Measurements from ENCODE around the gene TAS2R42. TPM values are rescaled to one million over a fixed set of nuclear protein-coding genes. Genes with fewer than 3 reads are reported as not detected.

Gene TAS2R42
- total RNA-seq, 4 donors from 2014 or later = not detected

GRCh38 chr12:11183011-11183410 is 3.7 kb downstream of the TAS2R42 start:
- TF ChIP-seq, protein P1, sequence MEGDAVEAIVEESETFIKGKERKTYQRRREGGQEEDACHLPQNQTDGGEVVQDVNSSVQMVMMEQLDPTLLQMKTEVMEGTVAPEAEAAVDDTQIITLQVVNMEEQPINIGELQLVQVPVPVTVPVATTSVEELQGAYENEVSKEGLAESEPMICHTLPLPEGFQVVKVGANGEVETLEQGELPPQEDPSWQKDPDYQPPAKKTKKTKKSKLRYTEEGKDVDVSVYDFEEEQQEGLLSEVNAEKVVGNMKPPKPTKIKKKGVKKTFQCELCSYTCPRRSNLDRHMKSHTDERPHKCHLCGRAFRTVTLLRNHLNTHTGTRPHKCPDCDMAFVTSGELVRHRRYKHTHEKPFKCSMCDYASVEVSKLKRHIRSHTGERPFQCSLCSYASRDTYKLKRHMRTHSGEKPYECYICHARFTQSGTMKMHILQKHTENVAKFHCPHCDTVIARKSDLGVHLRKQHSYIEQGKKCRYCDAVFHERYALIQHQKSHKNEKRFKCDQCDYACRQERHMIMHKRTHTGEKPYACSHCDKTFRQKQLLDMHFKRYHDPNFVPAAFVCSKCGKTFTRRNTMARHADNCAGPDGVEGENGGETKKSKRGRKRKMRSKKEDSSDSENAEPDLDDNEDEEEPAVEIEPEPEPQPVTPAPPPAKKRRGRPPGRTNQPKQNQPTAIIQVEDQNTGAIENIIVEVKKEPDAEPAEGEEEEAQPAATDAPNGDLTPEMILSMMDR (IDR thresholded peaks at IDR 0.05; ENCODE audit: low read depth) = no peak

DNA sequence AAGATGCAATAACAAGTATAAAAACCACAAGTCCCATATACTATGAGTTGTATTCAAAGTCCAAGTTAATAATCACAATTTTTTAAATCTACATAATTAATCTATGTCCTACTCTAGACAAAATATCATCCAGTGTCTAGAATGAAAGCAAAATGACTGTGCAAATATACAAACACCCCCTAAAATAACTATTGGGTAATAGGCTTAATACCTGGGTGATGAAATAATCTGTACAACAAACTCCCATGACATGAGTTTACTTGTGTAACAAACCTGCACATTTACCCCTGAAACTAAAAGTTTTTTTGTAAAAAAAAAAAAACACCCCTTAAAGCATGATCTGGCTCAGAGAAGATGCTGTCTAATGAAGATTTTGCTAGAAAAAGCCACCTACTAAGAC is 4.2 kb downstream of the TAS2R42 start:
- TF ChIP-seq, protein P1 (IDR thresholded peaks at IDR 0.05; ENCODE audit: low read depth) = no peak

DNA sequence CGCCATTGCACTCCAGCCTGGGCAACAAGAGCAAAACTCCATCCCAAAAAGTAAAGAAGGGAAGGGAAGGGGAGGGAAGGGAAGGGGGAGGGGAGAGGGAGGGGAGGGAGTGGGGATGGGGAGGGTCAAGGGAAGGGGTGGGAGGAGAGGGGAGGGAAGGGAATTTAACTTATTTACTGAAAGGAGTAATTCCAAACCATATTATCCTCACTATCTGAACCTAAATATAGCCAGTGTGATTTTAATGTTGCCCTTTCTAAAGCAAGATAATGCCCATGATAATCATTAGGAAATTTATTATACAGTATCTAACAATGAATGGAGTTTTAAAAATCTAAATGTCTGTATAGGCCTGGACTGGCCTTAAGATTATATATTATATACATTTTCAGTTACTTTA is 8.5 kb downstream of the TAS2R42 start:
- TF ChIP-seq, protein P1 (IDR thresholded peaks at IDR 0.05; ENCODE audit: low read depth) = no peak

GRCh38 chr12:11174022-11174421 is 12.7 kb downstream of the TAS2R42 start:
- TF ChIP-seq, protein P1 (IDR thresholded peaks at IDR 0.05; ENCODE audit: low read depth) = no peak

GRCh38 chr12:11171969-11172675 is 14.6 kb downstream of the TAS2R42 start:
- TF ChIP-seq, protein P1 (IDR thresholded peaks at IDR 0.05; ENCODE audit: low read depth) = no peak

DNA sequence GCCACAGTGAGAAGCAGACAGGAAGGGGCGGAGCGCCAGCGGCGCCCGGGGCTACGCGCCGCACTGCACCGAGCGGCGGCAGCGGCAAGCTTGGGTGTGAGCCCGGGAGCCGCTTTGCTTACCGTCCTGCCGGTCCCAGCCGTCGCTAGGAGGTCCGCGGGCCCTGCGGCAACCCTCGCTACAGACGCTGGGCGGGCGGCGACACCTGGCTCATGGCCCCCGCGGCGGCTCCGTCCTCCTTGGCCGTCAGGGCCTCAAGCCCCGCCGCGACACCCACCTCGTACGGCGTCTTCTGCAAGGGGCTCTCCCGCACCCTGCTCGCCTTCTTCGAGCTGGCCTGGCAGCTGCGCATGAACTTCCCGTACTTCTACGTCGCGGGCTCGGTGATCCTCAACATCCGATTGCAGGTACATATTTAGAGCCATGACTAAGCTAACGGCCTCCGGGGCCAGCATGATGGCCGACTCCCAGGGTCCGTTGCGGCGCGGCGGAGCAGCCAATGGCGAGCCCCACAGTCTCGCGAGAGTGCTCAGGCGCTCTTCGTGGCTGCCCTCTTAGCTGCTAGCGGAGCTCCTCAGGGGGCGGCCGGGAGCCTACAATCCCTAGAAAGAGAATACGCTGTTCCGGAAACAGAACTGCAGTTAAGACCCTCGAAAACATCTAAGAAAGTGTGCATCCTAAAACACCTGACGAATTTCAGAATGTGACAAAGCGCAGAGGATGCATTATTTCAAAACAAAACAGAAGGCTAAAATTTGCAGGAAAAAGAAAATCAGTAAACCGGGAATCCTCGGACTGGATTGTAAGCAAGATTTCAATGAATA is 15.4 kb downstream of the TAS2R42 start, which contains the start of gene SMIM10L1:
SMIM10L1 (plus strand) TSS at position 50 of the 824 bp plus-strand sequence; CDS start at position 213, 163 bp downstream.
- TF ChIP-seq, protein P1 (IDR thresholded peaks at IDR 0.05; ENCODE audit: low read depth) = no peak

GRCh38 chr12:11170810-11171144 is 16.0 kb downstream of the TAS2R42 start:
- TF ChIP-seq, protein P1 (IDR thresholded peaks at IDR 0.05; ENCODE audit: low read depth) = no peak
